Stimulated activated CD8-positive, alpha-beta memory T cell treated with anti-CD3 and anti-CD28 coated beads, Interleukin-12 subunit alpha, Interleukin-12 subunit beta, amount 100 ng/mL, for 4 hours (primary cell): ENCODE results near the gene GUCA2B.

Experiments used
- DNase-seq: peaks from one replicate; pipeline ENCODE4 v3.0.0-alpha.2; 2020; ENCODE audit warnings: low read depth

The GUCA2B gene

GRCh38 chr1:42143896-42144710, 9.1 kb upstream of the GUCA2B start:
- no peak for DNase-seq

GRCh38 chr1:42144711-42145388, 8.4 kb upstream of the GUCA2B start:
- DNase-seq, result no peak

GRCh38 chr1:42145389-42145716, 7.9 kb upstream of the GUCA2B start:
- no peak for DNase-seq

- DNase-seq, result no peak
Measured at GRCh38 chr1:42145764-42146625, 7.2 kb upstream of the GUCA2B start.

GRCh38 chr1:42146626-42147320, 6.4 kb upstream of the GUCA2B start:
- peak; percentile 27 for DNase-seq

- no peak for DNase-seq
Measured at GRCh38 chr1:42148166-42148565, 5.0 kb upstream of the GUCA2B start.

- no peak for DNase-seq
Measured at GRCh38 chr1:42150651-42151050, 2.6 kb upstream of the GUCA2B start.

GRCh38 chr1:42152119-42152518, 1.1 kb upstream of the GUCA2B start:
- DNase-seq, result no peak

- no peak for DNase-seq
Measured at GRCh38 chr1:42153624-42154023, 414 bp downstream of the GUCA2B start.

GRCh38 chr1:42154685-42155084, 1.5 kb downstream of the GUCA2B start:
- no peak for DNase-seq

GRCh38 chr1:42155362-42155761, 2.2 kb downstream of the GUCA2B start:
- no peak for DNase-seq

- no peak for DNase-seq
Measured at GRCh38 chr1:42157667-42158066, 4.5 kb downstream of the GUCA2B start.

- DNase-seq, result no peak
Measured at GRCh38 chr1:42158189-42158588, 5.0 kb downstream of the GUCA2B start.

GRCh38 chr1:42162181-42162580, 9.0 kb downstream of the GUCA2B start:
- no peak for DNase-seq

GRCh38 chr1:42163114-42163513, 9.9 kb downstream of the GUCA2B start:
- no peak for DNase-seq

- DNase-seq, result no peak
Measured at GRCh38 chr1:42163536-42164503, 10.6 kb downstream of the GUCA2B start.

- no peak for DNase-seq
Measured at GRCh38 chr1:42164551-42165420, 11.6 kb downstream of the GUCA2B start, which contains the start of gene GUCA2A. GUCA2A (minus strand) TSS chr1:42164745; CDS start chr1:42164712, 33 bp downstream.

GRCh38 chr1:42165511-42166210, 12.5 kb downstream of the GUCA2B start:
- DNase-seq, result no peak
